RPMI7951 (cell line): ENCODE data around the gene VSX2. TPM values are rescaled to one million over a fixed set of nuclear protein-coding genes. Genes with fewer than 3 reads are reported as not detected.

Experiments used
- DNase-seq: peaks from one replicate; pipeline ENCODE4 v3.0.0-alpha.2; 2012; ENCODE audit warnings: low read depth
- total RNA-seq: library from RNA; depleted of rRNA; stranded (reverse); fragments of >200 nt; shearing (Covaris generic); gene quantifications from 2 replicates; pipeline ENCODE4 v1.2.3, GENCODE V29; 2014

VSX2 gene
- total RNA-seq, 1 experiment from 2014 or later, result not detected

- DNase-seq, result no peak
Observed at GRCh38 chr14:74221741-74222140, 17.5 kb upstream of the VSX2 start.

DNA sequence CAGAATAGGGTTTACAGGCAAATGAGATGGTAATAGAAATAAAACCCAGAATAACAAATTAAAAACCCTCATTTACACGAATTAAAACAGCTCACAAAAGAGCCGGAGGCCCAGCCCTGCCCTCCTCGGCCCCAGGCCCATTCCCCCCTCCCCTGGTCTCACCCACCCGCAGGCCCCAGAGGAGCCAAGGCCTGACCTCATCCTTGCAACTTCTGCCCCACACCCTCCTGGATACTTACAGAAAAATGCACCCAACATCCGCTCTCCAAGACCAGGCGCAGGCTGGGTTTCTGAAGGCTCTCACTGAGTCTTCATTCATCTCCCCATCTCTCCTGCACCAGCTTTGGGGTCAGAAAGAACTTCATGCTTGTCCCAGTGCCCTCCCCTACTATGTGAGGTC, 16.2 kb upstream of the VSX2 start:
- no peak for DNase-seq

GRCh38 chr14:74231784-74232183, 7.5 kb upstream of the VSX2 start:
- no peak for DNase-seq

DNA sequence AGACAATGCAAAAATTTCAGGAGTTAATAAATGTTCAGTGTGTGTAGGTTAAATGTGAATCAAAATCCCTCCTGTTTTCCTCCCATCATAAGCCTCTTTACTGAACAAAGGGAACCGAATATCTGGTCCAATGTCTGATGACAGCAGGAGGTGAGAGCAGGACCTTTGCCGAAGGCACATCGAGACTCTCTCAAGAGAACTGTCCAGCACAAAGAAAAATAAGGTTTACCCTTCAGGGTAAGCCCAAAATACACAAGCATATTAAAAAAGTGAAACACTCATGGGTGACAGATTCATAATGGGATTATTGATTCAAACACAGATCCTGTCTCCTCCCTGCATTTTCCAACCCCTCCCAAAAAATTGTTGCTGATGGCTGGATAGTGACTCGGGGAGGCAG, 4.2 kb upstream of the VSX2 start:
- DNase-seq, result no peak

DNA sequence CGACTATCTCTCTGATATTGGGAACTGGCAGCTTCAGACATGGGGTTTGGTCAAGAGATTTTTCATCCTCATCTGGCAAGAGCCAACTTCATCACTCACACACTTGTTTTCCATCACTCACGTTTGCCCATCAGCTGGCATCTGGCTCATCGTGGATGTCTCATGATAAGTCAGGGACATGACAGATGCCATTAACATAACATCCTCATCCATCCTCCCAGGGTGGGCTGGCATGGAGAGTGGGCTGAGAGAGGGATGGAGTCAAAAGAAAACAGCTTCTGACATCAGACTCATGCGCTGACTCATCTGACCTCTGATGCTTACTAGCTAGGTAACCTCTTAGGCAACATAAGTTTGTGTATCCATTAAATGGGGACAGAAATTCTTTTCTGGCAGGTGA, 1.8 kb upstream of the VSX2 start:
- no peak for DNase-seq

GRCh38 chr14:74239848-74240793, 872 bp downstream of the VSX2 start:
- DNase-seq, result no peak

DNA sequence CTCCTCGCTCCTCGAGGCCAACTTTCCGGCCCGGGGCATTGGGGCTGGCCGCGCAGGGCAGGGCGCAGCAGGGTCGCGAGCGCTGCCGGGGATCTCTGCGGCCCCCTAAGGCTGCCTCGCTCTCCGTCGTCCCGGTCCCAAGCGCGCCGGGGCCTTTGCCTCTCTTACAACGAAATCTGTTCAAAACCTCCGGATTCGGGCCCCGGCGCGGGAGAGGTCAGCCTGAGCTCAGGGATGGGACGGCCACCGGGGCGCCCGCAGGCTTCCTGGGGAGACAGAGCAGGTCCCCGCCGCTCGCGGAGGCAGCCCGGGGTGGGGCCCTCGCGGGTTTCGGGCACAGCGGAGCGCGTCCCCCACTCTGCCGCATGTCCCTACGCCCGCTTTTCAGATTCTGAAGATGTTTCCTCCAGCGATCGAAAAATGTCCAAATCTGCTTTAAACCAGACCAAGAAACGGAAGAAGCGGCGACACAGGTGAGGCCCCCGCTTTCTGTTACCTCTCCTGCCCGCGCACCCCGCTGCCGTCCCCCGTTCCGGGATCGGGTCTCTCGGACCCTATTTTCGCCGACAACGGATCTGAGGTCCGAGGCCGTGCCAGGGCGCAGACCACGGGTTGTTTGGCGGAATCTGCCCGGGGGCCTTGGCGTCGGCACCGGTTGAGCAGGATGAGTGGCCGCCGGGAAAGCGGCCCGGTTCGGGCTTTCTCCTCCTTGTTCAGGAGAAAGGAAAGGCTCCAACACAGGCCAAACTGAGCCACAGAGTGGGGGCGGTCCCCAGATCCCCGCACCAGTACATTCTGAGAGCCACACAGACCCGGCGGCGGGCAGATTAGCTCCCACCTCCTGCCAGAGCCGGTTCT, 1.8 kb downstream of the VSX2 start:
- no peak for DNase-seq

DNA sequence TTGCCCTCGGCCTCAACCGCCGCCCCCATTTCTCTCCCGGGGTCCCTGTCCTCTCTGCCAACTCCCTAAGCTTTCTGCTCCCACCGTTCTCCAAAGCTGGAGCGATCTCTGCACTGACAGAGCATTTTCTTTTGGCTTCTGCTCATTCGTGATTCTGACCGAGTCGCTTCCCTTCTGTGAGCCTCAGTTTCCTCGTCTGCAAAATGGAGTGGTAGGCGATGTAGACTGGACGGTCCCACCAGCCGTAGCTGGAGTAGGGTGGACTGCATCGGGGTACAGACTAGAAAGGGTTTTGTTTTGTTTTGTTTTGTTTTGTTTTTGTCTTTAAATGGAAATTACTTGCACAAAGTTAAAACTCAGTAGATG, 2.4 kb downstream of the VSX2 start:
- no peak for DNase-seq

DNA sequence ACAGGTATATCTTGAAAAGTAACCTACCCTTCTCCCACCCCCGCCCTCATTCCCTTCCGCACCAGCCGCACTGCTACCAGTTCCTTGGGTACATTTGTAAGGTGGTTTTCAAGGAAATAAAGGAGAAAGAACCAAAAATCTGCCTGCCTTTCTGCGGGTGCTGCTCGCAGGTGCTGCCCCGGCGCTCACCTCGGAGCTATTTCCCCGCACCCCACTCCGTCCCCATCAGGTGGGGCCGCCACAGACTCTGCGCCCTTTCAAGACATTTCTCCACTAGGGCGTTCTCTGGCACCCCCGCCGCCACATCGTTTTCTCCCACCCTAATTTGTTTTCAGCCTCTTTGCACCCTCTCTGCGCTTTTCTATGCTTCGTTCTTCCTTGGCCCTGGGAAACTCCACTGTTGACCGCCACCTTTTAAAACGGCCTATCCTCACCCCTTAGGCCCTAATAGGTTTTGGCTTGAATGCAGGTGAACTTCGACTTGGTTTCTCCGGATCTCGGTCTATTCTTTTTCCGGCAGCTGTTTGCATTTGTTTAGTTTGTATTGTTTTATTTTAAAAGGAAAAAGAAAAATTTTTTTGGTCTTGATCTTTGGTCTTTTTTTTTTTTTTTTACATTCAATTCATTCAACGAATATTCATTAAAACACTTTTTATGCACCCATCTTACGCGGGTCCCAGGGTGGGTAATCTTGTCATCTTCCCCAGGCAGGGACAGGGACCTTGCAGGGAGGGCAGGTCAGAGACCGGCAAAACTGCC, 3.0 kb downstream of the VSX2 start:
- DNase-seq, result no peak

GRCh38 chr14:74242780-74243042, 3.5 kb downstream of the VSX2 start:
- no peak for DNase-seq

DNA sequence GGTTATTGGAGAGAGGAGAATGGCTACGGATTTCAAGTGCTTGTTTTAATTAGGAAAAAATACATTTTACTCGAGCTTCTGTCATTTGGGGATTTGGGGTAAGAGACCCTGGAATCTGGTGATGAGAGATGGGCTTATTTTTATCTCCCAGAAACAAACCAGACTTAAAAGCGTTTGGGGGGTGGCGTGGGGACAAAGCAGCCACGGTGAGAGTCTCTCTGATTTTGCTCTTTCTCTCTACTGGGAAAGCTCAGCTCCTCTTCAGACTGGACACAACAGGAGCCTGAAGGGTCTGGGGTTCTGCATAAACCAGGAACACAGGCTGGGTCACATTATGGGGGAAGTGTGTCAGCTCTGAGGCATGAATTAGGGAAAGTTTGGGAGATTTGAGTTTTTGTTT, 3.8 kb downstream of the VSX2 start:
- DNase-seq, result no peak

DNA sequence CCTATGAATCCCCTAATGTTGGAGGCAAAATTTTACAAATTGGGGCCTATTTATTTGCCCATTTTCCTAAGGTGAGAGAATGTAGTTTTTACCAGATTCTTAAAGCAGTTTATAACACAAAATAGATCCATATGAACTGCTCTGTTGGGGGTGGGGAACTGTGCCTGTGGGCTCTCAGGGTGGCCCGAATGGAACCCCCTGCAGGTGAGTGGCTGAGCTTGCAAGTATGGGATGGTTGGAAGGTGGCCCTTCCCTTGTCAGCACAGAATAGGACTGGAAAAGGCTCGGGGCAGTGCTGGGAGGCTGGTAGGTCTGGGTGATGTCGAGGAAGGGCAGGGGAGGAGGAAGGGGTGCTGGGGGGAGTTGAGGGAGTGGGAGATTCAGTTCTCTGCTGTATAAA, 4.9 kb downstream of the VSX2 start:
- no peak for DNase-seq

GRCh38 chr14:74245292-74245691, 6.0 kb downstream of the VSX2 start:
- DNase-seq, result no peak

GRCh38 chr14:74246542-74246941, 7.3 kb downstream of the VSX2 start:
- no peak for DNase-seq

DNA sequence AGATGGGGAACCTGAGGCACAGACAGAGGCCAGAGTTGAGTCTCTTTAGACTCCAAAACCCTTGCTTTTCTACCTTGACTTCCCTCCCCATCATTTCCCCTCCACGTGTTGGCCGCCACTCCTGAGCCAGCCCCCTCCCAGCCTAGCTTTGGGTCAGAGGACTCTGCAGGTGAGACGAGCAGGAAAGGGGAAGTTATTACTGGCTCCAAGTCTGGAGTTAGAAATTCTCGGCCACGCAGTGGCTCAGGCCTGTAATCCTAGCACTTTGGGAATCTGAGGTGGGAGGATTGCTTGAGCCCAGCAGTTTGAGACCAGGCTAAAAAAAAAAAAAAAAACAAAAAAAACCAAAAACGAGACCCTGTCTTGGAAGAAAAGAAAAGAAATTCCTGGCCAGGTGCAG, 8.8 kb downstream of the VSX2 start:
- no peak for DNase-seq

GRCh38 chr14:74249433-74250375, 10.5 kb downstream of the VSX2 start:
- no peak for DNase-seq

DNA sequence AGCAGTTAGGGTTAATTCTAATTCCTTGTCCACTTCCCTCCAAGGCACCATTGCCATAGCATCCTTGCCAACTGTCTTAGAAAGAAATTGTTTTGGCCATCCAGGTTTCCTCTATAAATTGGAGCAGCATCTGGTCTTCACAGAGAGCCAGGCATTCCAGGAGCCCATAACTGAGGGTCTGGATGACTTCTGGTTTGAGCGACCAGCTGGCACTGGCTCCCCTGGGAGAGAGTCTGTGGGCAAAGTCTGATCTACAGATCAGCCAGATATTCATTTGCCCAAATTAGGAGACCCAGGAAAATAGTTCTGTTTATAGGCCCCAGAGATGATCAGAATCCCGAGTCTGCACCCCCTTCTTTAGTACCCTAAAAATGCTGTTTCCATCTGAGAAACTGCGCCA, 16.0 kb downstream of the VSX2 start:
- no peak for DNase-seq

- peak; percentile 81 for DNase-seq
Observed at GRCh38 chr14:74257078-74257940, 18.1 kb downstream of the VSX2 start.

GRCh38 chr14:74257941-74258763, 18.9 kb downstream of the VSX2 start:
- no peak for DNase-seq

GRCh38 chr14:74258764-74259035, 19.5 kb downstream of the VSX2 start:
- no peak for DNase-seq
